Epidermal melanocyte (primary cell): ENCODE data around the gene FAM163B.

Source experiments
- DNase-seq: peaks from one replicate; pipeline ENCODE4 v3.0.0; 2011; ENCODE audit warnings: low spot score; ENCODE audit not compliant: insufficient read length

The FAM163B gene

DNA sequence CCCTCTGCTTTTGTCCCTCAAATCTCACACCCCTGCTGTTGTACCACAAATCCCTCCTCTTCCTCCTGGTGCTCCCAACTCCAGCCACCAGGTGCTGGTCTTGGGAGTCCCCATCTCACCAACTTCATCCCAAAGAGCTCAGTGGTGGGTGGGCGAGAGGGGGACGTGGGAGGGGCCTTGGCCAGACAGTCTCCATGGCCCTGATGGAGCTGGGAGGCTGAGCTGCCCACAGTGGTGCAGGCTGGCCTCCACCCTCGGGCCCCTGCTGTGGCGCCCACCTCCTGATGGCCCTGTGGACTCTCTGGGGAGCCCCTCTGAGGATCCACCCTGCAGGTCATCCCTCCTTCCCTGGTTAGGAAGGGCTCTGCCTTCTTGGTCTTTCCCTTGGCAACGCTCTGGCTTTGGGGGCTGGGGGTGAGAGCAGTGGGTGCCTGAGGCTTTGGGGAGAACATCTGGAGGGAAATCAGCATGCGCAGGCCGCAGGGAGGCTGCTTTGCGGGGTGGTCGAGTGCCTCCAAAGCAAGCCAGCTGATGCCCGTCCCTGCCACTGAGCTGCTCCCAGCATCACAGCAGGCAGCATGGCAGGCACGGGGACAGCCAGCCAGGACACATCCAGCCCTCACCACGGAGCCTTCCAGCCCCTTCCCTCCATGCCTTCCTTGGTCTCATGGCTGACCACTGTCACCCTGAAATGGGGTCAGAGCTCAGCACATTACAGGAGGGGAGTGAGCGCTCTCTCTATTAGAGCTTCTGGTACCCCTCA is 7.6 kb upstream of the FAM163B start:
- DNase-seq = no peak

DNA sequence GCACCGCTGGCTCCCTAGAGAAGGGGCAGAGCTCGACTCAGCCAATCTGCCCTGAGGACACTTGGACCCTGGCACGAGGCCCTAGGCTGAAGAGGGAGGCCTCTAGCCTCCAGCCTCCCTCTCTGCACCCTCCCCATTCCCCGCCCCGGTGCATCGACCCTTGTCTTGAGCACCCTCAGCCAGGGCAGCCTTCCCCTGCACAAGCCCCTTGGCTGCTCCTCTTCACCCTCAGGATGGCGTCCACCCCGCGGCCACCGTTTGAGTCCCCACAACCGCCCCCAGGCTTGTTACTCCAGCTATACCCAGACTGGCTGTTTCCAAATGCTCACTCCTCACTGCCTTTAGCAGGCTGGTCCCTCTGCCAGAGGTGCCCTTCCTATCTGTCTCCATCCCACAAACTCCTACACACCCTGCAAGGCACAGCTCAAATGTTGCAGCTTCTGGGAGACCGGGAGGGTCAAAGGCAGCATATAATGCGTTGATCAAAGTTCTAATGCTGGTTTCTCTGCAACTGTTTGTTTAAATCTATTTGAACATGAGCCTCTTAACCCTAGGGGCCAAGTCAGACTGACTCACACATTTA is 6.5 kb upstream of the FAM163B start:
- no peak for DNase-seq

DNA sequence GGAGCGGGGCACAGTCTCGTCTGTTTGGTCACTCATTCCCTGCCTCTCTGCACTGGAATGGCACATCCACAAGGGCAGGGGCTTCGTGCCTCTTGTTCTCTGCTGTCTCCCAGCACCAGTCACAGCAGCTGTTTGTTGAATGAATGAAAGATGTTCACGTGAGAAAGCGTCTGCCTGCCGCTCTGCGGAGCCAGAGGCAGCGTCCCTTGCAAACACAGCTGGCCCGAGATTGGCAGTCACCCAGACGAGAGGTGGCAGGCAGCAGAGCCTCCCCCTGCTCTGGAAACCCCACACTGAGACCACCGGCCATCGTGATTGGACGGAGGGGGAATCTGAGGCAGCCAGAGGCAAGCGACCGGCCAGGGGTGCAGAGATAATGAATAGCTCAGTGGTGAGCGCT is 6.0 kb upstream of the FAM163B start:
- no peak for DNase-seq

DNA sequence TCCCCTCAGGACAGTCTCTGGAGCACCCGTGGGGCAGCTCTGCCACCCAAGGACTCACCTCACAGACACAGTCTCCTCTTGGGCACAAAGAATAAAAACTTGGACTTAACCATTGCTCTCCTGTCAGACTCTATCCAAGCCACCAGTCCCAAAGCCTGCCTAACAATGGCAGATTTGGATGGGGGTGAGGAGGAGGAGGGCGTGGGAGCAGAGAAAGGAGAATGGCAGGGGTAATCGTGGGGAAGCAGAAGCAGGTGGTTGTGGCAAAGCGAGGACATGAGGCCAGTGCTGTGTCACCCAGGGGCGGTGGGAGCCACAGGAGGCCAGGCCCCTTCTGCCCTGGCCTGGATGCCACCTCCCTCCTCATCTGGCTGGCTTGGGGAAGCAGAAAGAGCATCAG is 5.5 kb upstream of the FAM163B start:
- no peak for DNase-seq

DNA sequence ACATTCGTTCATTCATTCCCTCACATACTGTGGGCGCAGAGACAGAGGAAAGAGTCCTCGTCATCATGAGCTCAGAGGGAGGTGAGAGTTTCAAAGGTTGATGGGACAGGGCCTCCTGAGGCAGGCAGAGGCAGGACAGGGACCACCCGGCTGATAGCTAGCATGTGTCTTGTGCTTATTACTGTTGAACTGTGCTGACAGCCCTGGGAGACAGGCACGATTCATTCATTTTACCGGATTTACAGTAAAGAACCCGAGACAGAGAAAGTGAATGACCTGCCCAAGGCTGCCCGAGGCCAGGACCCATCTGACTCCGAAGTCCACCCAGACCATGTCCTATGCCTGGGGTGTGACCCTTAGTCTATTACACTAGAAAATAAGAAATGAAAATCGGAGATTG is 4.9 kb upstream of the FAM163B start:
- DNase-seq = no peak

DNA sequence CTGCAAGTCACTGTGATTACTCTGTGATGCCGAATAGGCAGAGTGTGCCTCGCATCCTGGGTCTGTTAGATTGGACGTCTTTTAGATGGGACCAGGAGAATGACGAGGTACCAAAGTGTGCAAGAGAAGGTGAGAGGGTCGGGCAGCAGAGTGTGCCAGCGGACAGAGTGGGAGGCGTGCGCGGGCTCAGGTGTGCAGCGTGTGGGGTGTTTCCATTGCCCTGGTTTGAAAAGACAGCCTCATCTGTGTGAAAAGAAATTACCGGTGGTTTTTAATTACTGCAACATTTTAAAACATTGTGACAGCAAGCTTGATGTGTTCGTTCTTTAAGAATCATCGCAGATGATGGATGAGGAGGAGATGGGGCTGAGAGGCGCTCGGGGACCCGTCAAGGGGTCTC is 4.2 kb upstream of the FAM163B start:
- DNase-seq = no peak

DNA sequence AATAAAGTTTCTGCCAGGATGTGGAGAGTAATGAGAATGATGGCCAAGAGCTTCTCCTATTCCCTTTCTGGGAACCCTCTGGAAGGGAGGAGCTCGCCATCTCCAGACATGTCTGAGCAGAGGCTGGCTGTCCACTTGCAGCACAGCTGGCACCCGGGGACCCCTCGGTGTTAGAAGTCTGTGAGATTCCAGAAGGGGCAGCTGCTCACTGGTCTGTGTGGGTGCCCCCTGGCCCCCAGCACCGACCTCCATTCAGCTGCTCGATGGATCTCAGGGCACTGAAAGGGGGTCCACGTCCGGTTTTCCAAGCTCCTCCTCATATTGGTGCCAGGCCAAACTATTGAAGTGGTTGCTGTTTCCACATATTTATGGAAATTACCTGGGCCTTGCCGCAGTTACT is 3.6 kb upstream of the FAM163B start:
- DNase-seq = no peak

DNA sequence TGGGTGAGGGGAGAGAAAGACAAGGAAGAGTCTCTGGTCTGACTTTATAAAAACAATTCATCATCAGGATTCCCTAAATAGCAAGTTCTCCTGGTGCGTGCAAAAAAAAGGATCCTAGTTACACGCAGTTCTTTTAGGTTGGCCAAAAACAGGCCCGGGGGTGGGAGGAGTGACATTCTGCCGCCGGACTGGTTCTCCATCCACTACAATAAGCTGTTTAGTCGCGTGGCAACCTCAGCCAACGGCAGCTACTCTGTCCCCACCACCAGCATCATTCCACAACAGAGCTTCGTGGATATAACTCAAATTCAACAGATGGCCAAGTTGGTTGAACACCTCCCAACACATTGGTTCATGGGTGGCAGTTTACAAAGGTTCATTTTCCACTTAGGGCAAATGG is 2.9 kb upstream of the FAM163B start:
- DNase-seq = no peak

DNA sequence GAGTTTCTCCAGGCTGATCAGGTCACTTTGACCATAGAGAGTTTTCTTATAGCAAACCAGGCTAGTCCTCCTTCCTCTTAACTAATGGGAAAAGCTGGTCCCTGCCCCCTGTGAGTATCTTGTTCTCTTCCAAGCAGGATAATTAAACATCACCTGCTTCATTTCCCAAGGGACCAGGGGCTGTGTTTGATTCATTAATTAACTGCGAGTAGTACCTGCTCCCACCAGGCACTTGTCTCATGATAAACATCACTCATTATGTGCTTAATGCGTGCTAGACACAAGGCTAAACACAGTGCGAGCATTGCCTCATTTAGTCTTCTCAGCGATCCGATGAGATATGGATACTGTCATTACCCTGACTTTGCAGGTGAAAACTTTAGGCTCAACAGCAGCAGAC is 1.7 kb upstream of the FAM163B start:
- DNase-seq = no peak

DNA sequence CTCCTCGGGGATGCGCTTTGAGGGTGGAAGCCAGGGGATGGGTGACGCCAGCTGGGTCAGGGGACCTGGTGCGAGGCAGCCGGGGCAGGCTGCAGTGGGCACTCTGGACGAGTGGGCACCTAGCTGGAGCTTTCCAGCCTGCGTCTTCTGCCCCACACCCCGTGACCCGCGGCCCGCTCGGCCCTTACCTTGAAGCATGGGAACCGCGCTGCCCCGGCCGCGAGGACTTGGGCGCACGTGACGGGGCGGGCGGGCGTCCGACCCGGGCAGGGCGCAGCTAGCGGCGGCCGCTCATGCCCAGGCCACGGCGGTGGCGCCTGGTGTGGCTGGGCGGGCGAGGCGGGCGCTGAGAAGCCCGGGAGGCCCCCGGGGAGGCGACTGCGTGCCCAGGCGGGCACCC is 300 bp downstream of the FAM163B start:
- no peak for DNase-seq

DNA sequence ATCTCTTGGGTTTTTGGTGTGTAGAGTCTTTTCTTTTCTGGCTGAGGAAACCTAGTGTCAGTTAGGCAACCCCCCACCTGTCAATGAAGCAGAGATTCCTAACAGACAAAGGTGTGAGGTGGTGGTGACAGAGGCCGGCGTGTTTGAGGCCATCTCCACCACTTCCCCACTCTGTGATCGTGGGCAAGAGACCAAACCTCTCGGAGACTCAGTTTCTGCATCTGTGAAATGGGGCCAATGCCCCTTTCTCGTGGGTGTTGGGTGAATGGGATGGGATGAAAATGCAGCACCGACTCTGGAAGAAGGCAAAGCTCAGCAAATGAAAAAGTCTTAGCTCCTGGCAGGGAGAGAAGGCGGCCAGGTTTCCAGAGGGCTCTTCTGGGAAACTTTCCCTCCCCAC is 807 bp downstream of the FAM163B start:
- DNase-seq = no peak

DNA sequence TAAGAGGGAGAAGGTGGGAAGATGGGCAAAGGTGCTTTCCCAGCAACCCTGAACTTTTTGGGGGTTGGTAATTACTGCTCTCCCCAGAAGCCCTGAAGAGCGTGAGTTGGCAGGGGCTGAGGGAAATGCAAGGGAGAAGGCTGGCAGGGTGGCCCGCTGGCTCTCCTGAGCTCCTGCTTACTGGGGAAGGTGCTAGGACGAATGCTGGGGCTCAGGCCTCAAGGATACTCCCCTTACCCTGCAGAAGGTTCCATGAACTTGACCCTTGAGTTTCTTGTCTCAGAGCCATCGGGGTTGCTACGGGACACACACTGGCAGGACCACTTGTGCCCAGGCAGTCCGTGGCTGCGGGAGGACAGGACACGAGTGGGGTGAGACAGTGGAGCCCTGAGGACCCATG is 1.2 kb downstream of the FAM163B start:
- no peak for DNase-seq

DNA sequence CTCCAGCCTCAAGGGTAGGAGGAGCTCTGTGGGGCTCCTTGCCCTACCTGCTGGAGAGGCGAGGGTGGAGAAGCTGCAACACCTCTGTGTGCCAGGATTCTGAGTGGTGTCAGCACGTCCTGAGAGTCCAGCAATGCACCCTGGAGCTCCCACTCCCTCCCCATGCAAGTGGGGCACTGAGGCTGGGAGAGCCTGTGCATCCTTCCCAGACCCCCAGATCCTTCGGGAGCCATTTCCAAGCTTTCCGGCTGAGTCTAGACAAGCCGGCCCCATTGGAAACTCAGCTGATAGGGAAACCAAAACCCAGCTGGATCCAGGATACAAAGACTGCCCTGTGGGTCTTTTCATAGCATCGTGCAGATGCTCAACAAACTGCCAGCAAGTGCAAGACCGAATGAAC is 1.8 kb downstream of the FAM163B start:
- no peak for DNase-seq

DNA sequence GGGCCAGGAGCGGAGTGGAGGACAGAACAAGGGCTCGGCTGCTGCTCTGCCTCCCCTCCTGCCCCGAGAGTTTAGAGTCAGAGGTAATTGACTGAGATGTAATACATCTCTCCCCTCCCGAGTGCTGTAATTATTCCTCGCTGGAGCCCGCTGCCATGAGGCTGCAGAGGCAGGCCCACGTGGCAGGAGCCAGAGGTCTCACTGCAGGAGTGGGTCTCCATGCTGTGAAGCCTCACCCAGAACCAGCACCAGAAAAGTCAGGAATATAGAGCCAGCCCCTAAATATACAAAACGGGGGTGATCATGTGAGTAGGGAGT is 2.5 kb downstream of the FAM163B start:
- DNase-seq = no peak

DNA sequence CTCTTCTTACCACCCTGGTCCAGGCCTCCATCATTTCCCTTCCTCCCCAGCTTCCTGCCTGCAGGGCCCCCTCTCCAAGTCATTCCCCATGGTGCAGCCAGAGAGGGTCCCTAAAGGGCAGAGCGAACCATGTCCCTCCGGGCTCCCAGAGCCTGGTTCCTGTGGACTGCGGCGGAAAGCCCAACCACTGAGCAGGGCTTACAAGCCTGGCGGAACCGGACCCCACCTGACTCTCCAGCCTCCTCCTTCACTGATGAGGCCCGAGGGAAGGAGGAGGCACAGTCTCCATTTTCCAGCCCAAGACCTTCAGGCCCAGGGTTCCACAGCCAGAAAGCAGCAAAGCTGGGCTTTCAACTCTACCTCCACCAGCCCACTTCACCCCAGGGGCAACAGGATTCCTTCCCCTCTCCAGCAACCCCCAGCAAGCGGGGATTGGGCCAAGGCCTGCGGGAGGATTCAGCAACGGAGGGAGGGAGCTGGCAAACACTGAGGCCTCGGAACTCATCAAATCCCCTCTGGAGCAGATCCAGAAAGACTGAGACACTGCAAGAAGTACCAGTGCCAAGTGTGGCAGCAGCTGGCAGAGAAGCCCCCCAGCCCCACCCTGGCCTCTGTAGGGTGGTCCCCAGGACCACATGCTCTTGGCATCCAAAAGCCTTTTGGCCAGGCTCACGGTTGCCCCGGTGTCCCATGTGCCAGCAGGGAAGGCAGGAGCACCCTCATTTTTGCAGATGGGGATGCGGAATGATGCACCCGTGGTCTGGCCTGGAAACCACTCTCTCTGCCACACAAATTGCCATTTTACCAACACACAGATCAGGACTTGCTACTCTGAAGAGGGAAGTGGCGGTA is 3.1 kb downstream of the FAM163B start:
- no peak for DNase-seq

DNA sequence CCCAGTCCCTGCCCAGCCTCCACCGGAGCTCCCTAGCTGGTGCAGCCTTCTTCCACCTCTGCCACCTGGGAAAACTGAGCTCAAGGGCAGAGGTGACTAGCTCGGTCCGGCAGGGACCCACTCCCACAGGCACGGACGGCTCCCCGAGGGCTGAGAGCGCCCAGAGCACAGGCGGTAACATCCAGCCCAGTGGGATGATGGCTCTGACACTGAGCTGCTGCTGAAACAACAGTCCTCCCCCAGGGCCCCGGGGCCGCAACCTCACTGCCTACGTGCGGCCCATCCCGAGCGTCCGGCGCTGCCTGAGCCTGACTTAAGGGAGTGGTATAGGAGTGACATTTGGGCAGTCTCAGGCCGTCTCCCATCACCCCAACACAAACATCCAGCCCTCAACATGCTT is 3.7 kb downstream of the FAM163B start:
- DNase-seq = no peak

DNA sequence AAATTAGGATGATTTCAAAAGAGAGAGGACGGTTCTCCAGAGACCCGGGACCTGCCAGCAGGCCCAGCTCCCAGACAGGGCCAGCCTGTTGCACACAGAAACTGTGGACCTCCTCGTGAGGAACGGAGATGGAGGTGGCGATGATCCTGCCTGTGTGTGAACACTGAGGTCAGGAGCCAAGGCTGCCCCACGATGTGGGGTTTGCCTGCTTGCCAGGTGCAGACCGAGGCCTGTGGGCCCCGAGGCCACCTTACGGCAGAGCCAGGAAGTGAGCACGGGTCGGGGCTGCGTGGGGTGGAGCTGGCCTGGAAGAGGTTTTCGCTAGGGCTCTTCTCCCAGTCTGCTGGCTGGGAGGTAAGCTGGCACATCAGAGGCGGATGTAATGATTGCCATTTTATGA is 4.3 kb downstream of the FAM163B start:
- DNase-seq = no peak

DNA sequence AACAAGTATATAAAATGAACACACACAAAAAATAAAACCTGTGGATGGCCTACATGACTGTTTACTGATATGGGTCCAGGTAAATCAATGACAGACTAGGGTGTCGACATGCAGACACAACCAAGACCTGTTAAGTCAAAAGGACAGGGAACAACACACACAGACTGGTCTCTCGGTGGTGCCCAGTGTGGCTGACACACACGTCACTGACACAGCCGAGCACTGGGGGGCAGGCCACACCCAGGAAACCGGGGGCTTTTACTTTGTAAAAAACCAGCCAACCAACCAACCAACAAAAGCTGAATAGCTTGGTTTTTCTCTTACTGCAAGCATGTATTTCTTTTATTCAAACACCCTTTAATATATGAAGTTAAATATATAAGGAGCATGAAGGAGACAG is 5.0 kb downstream of the FAM163B start:
- no peak for DNase-seq

DNA sequence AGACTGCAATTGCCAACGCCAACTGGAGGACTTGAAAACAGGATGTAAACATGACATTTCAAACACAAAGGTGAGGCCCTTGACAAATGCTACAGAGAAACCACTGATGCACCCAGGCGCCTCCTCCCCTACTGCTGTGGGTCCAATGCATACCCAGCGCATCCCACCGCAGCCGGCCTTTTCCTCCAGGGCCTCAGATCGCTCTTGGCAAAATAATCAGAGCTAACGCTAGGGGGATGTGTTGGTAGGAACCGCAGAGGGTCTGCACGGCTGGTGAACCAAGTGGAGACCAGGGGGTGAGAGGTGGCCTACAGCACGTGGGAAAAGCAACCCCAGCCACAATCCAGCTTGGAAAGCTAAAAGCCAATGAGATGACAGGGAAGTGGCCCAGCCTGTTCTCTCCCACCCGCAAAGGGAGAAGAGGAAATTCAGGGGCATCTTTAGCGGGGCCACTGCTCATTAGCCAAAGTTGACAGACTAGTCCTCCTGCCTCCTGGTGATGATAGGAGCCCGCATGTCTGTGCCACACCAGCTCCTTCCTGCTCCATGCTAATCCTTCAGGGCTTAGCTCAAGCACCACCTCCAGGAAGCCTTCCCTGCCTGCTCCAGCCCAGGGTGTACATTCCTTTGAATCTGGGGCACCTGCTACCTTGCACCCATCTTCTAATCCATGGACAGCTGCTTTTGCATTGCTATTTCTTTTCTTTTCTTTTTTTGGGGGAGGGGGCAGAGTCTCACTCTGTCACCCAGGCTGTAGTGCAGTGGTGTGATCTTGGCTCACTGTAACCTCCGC is 5.9 kb downstream of the FAM163B start:
- no peak for DNase-seq

DNA sequence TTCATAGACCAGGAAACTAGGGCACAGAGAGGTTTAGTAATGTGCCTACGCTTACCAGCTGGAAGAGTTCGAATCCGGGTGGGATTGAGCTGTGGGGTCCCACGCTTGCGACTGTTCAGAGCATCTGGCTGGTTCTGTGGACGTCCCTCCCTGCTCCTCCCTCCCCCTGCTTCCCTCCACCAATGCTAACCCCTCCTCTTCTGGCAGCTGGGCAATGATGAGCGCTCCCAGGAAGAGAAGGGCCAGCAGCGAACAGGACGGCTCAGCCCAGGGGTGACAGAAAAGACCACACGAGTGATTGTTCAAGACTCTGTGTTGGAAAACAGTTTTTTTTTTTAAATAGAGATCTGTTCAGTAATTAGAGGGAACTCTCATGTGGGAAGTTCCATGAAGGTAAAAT is 6.9 kb downstream of the FAM163B start:
- DNase-seq = no peak

DNA sequence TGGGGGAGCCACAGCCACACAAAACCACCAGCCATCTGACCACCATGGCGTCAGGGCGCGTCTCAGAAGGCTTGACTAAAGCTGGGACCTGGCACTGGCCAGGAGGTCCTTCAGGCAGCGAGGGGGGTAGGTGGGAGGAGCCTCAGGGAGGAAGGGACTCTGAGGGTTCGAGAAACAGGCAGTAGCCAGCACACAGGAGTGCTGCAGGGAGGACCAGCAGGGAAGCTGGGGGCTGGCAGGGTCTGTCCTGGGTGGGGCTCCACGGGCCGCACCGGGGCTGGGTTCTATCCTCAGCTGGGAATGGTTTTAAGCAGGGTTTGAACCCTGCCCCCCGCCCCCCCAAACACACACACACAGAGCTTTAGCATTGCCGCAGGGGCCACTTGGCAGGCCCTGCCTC is 7.4 kb downstream of the FAM163B start:
- DNase-seq = no peak

DNA sequence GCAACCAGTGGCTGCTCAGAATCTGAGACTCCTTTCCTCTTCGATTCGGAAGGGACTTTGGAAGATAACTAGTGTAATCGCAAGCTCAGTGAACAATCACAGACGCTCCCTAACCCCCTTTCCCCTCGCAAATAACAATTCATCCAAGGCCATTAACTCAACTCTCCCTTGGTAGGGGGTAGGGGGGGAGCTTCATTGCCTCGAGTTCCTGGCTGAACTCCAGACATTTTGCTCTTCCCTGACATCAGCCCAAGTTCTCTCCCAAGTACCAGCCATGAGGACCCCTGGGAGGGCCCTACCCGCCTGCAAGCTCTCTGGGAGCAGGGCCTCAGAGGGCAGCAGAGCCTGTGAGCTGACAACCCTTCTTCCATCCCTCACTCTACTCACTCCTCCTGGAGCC is 8.4 kb downstream of the FAM163B start:
- DNase-seq = no peak
